PC-9 (cell line): ENCODE data around the gene NAT16.

ENCODE experiments used
- CTCF ChIP-seq: fragments of 200-600 bp; sonication (generic); conservative IDR thresholded peaks from 2 replicates; pipeline ENCODE4 v1.6.1; 2017; ENCODE audit warnings: mixed run types, antibody characterized with exemption, mild to moderate bottlenecking, moderate library complexity
- EZH2 ChIP-seq: fragments of 200-600 bp; sonication (generic); IDR thresholded peaks from 2 replicates; pipeline ENCODE4 v1.8.0; 2017; ENCODE audit warnings: antibody characterized with exemption, low read depth

- no peak for TF ChIP-seq CTCF
- TF ChIP-seq EZH2: no peak
Measured at GRCh38 chr7:101206665-101207042, 26.6 kb upstream of the NAT16 start.
